ENCODE data around the gene TMEM11. TPM values are rescaled to one million over a fixed set of nuclear protein-coding genes. Genes with fewer than 3 reads are reported as not detected.

TMEM11 gene
- total and polyA plus RNA-seq, 2 of the 8 experiments (the other 6 are each of a cell fraction or from before 2014, with no cell fraction given) = 33.3 to 90.4 TPM

DNA sequence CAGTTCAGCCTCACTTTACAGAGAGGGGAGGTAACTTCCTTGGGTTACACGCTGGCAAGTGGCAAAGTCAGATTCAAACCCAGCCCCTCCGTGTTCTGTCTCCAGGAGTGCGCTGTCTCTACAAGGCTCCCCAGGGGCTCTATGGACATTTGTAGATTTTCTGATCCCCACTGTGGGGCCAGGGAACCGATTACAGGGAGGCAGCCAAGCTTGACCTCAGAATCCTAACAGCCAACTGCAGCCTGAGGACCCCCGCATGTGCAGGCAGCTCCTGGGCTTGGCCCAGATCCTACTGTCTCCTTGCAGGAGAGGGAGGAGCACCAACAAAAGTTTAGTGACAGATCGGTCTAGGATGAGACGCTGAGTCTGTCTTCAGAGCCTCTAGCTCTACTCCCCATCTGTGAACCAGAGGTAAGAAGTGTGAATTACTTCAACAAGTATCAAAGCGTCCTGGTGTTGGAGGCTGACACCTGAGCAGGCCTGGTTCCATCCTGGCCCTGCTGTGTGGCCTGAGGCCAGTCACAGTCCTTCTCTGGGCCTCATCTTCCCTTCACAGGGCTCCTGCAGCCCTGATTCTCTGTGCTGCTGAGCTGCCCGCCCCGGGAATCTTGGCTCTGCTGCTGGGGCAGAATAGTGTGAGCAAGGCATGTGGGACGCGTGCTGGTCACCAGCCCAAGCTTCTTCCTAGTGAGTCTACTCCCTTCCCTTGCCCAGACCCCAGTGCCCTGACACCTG lies 48.5 kb upstream of the TMEM11 start:
- no peak overlapping the region for H4K8ac ChIP-seq (ENCODE audit: extremely low read depth, insufficient read depth, low read length)
- DNase-seq (ENCODE audit: low read depth in 1 of 2, low spot score in 2 of 2) (no peak), FAIRE-seq (no peak)
- no peak overlapping the region for H2BK15ac ChIP-seq (ENCODE audit: low read length)
- no peaks in the 10 kb centered on the region for H3K27me3 ChIP-seq (replicated peaks in 1 of 4; ENCODE audit: control insufficient read depth in 3 of 4, extremely low read depth in 1 of 4, insufficient read depth in 3 of 4, low read length in 3 of 4)
- H4K91ac ChIP-seq (replicated peaks; ENCODE audit: insufficient read length, low read length) = no peak overlapping the region
- no peak overlapping the region for H3K56ac ChIP-seq (replicated peaks; ENCODE audit: insufficient read length, low read depth, low read length)
- no peak overlapping the region for H3K14ac ChIP-seq (ENCODE audit: insufficient read length)
- no peak overlapping the region; the same call in 1 of the 2 replicates for H3K18ac ChIP-seq (ENCODE audit: extremely low read depth, low read length)
- H4K20me1 ChIP-seq (replicated peaks in 1 of 2; ENCODE audit: control insufficient read depth in 1 of 2, insufficient read depth in 2 of 2, low read length in 2 of 2) = no peaks in the 10 kb centered on the region
- no peak overlapping the region for H3K4ac ChIP-seq (replicated peaks; ENCODE audit: insufficient read length, low read depth, low read length)
- no peaks in the 10 kb centered on the region for H3K9me3 ChIP-seq (ENCODE audit: insufficient read depth in 2 of 2, low read depth in 1 of 2, low read length in 1 of 2)
- ChIA-PET CTCF (ENCODE audit: partially characterized antibody) (interaction anchor here (0.7 to 2.9 kb wide), 4 partner anchors 14 to 134 kb away, joined by 3 to 9 read pairs (median 4); no protein-coding TSS in a partner anchor), POLR2A (ENCODE audit: partially characterized antibody) (interaction anchor here (0.8 to 0.9 kb wide), 2 partner anchors 8 to 14 kb away, joined by 3 read pairs; no protein-coding TSS in a partner anchor)
- no peaks in the 10 kb centered on the region for H3K36me3 ChIP-seq (ENCODE audit: control insufficient read depth in 2 of 4, insufficient read depth in 4 of 4, low read length in 3 of 4)
- no peak overlapping the region for H2AFZ ChIP-seq (ENCODE audit: low read length)
- no peaks in the 10 kb centered on the region for H3K23me2 ChIP-seq (ENCODE audit: low read depth, low read length)
- H3K4me1 ChIP-seq (replicated peaks in 1 of 4; ENCODE audit: control insufficient read depth in 3 of 4, insufficient read depth in 4 of 4, low read length in 3 of 4) = no peaks in the 10 kb centered on the region
- no peak overlapping the region for H4K5ac ChIP-seq (ENCODE audit: insufficient read length, low read depth, low read length)
- no peak for TF ChIP-seq CHD1 (IDR thresholded peaks at IDR 0.05; ENCODE audit: low read depth, low read length)
- TF ChIP-seq TAF1 (IDR thresholded peaks at IDR 0.05; ENCODE audit: low read depth, low read length) = no peak
- TF ChIP-seq BRCA1 (IDR thresholded peaks at IDR 0.05; ENCODE audit: low read depth, low read length) = no peak
- TF ChIP-seq RNF2 (IDR thresholded peaks at IDR 0.05; ENCODE audit: borderline replicate concordance, low read depth, low read length, missing control alignments, poor library complexity, severe bottlenecking) = no peak
- TF ChIP-seq KDM1A (IDR thresholded peaks at IDR 0.05; ENCODE audit: borderline replicate concordance, low read length) = no peak
- H2AK5ac ChIP-seq (ENCODE audit: low read depth, low read length) = no peak overlapping the region
- no peak overlapping the region for H2BK12ac ChIP-seq (ENCODE audit: low read depth, low read length)
- no peak overlapping the region for H2BK20ac ChIP-seq (ENCODE audit: low read length)
- H2BK5ac ChIP-seq (ENCODE audit: low read depth, low read length) = no peak overlapping the region
- WGBS, 2 experiments (ENCODE audit: extremely low coverage in 1 of 2, insufficient coverage in 1 of 2, insufficient read length in 1 of 2, insufficient replicate concordance in 2 of 2, low coverage in 1 of 2, low lambda C conversion rate in 2 of 2, missing lambda C conversion rate in 1 of 2) = 88% methylated on average over 11 of the region's 12 CpGs; no CpG with 5 or more reads in 1 of the 2 experiments
- no peak overlapping the region for H2BK120ac ChIP-seq (replicated peaks; ENCODE audit: low read depth, low read length)
- H3K27ac ChIP-seq (ENCODE audit: low read depth, low read length) = no peak overlapping the region
- no peak overlapping the region for H3K23ac ChIP-seq (ENCODE audit: insufficient read length)
- H3K79me1 ChIP-seq (ENCODE audit: low read depth, low read length) = no peaks in the 10 kb centered on the region
- no peak overlapping the region for H3K4me3 ChIP-seq (ENCODE audit: extremely low read depth in 1 of 4, insufficient read depth in 2 of 4, low read depth in 3 of 4, low read length in 4 of 4)
- H3K4me2 ChIP-seq (ENCODE audit: insufficient read depth in 1 of 2, low read depth in 2 of 2, low read length in 2 of 2) = no peak overlapping the region
- no peaks in the 10 kb centered on the region for H3K79me2 ChIP-seq (ENCODE audit: control insufficient read depth in 1 of 2, insufficient read depth in 2 of 2, low read length in 2 of 2)
- no peak overlapping the region for H3K9ac ChIP-seq (replicated peaks in 1 of 4; ENCODE audit: extremely low read depth in 1 of 4, low read depth in 3 of 4, low read length in 3 of 4)

Data from H1 (cell line).